GM23338 (cell line): Measurements from ENCODE around the gene SLC25A39. TPM values are rescaled to one million over a fixed set of nuclear protein-coding genes. Genes with fewer than 3 reads are reported as not detected.

Experiments
- ATAC-seq: fragments of 200-7000 bp; cut with Tn5 transposase; 3 replicates; pipeline ENCODE4 v1.9.1; 2020
- DNase-seq: peaks from one replicate; pipeline ENCODE4 v3.0.0-alpha.2; 2015; ENCODE audit warnings: low spot score
- H2AFZ ChIP-seq: fragments of 200-600 bp; sonication (generic); 2 replicates; pipeline ENCODE4 v1.8.0; 2016; ENCODE audit warnings: antibody characterized with exemption, mild to moderate bottlenecking, moderate library complexity
- H3F3A ChIP-seq: fragments of 200-600 bp; sonication (generic); replicated peaks from 2 replicates; pipeline ENCODE4 v1.8.0; 2017; ENCODE audit warnings: antibody characterized with exemption, mixed run types, low read depth
- H3K27ac ChIP-seq: fragments of 200-600 bp; sonication (generic); 2 replicates; pipeline ENCODE4 v1.6.1; 2016; ENCODE audit warnings: low read depth
- H3K27me3 ChIP-seq: fragments of 200-600 bp; sonication (generic); 2 replicates; pipeline ENCODE4 v1.8.0; 2016; ENCODE audit warnings: mild to moderate bottlenecking, mixed run types, moderate library complexity; ENCODE audit not compliant: insufficient read depth
- H3K36me3 ChIP-seq: fragments of 200-600 bp; sonication (generic); 2 replicates; pipeline ENCODE4 v1.8.0; 2016; ENCODE audit warnings: mild to moderate bottlenecking; ENCODE audit not compliant: insufficient read depth
- H3K4me1 ChIP-seq: fragments of 200-600 bp; sonication (generic); 2 replicates; pipeline ENCODE4 v1.8.0; 2016; ENCODE audit warnings: mild to moderate bottlenecking, moderate library complexity; ENCODE audit not compliant: insufficient read depth
- H3K4me2 ChIP-seq: fragments of 200-600 bp; sonication (generic); 2 replicates; pipeline ENCODE4 v1.7.1; 2017; ENCODE audit warnings: mixed run types
- H3K4me3 ChIP-seq: fragments of 200-600 bp; sonication (generic); 2 replicates; pipeline ENCODE4 v1.6.1; 2016; ENCODE audit warnings: mixed run types
- H3K79me2 ChIP-seq: fragments of 200-600 bp; sonication (generic); replicated peaks from 2 replicates; pipeline ENCODE4 v1.8.0; 2017; ENCODE audit warnings: mild to moderate bottlenecking; ENCODE audit not compliant: insufficient read depth
- H3K9me2 ChIP-seq: fragments of 200-600 bp; sonication (generic); 2 replicates; pipeline ENCODE4 v1.8.0; 2017; ENCODE audit not compliant: insufficient read depth
- H4K20me1 ChIP-seq: fragments of 200-600 bp; sonication (generic); replicated peaks from 2 replicates; pipeline ENCODE4 v1.8.0; 2017; ENCODE audit warnings: mild to moderate bottlenecking; ENCODE audit not compliant: insufficient read depth
- H3K27ac Mint-ChIP-seq: 2 replicates; pipeline ENCODE4 v1.8.0; 2020; ENCODE audit warnings: inconsistent platforms, mild to moderate bottlenecking, moderate library complexity, mixed read lengths
- H3K27me3 Mint-ChIP-seq: 3 replicates; pipeline ENCODE4 v1.8.0; 2022; ENCODE audit warnings: low read depth, mild to moderate bottlenecking, moderate library complexity, mixed read lengths, inconsistent platforms; ENCODE audit not compliant: insufficient read depth, poor library complexity
- H3K36me3 Mint-ChIP-seq: 3 replicates; pipeline ENCODE4 v1.8.0; 2021; ENCODE audit warnings: low read depth, mild to moderate bottlenecking, inconsistent platforms, moderate library complexity, mixed read lengths
- H3K4me1 Mint-ChIP-seq: 3 replicates; pipeline ENCODE4 v1.8.0; 2020; ENCODE audit warnings: mild to moderate bottlenecking, inconsistent platforms, mixed read lengths
- H3K4me3 Mint-ChIP-seq: 3 replicates; pipeline ENCODE4 v1.8.0; 2021; ENCODE audit warnings: moderate library complexity, mild to moderate bottlenecking, inconsistent platforms, mixed read lengths
- H3K9me3 Mint-ChIP-seq: 3 replicates; pipeline ENCODE4 v1.8.0; 2020; ENCODE audit warnings: moderate library complexity, mild to moderate bottlenecking, inconsistent platforms, mixed read lengths
- CREB1 ChIP-seq: fragments of 250-450 bp; sonication (Bioruptor Pico); IDR thresholded peaks from 2 replicates; pipeline ENCODE4 v1.5.0; 2020; ENCODE audit warnings: low read depth, mild to moderate bottlenecking, moderate library complexity
- ETS1 ChIP-seq: IDR thresholded peaks from 2 replicates; pipeline ENCODE4 v1.6.1; 2016; ENCODE audit warnings: antibody characterized with exemption
- EZH2 ChIP-seq: fragments of 200-600 bp; sonication (generic); IDR thresholded peaks from one replicate; pipeline ENCODE4 v1.8.0; 2017; ENCODE audit warnings: antibody characterized with exemption, mild to moderate bottlenecking, low read depth; ENCODE audit not compliant: unreplicated experiment
- EZH2phosphoT487 ChIP-seq: fragments of 200-600 bp; sonication (generic); IDR thresholded peaks from one replicate; pipeline ENCODE4 v1.8.1; 2018; ENCODE audit warnings: antibody characterized with exemption; ENCODE audit not compliant: unreplicated experiment
- JUNB ChIP-seq: IDR thresholded peaks from one replicate; pipeline ENCODE4 v1.6.1; 2016; ENCODE audit warnings: antibody characterized with exemption; ENCODE audit not compliant: unreplicated experiment
- NANOG ChIP-seq: IDR thresholded peaks from 2 replicates; pipeline ENCODE4 v1.6.1; 2016; ENCODE audit warnings: antibody characterized with exemption, borderline replicate concordance
- STAT1 ChIP-seq: IDR thresholded peaks from one replicate; pipeline ENCODE4 v1.6.1; 2016; ENCODE audit warnings: antibody characterized with exemption; ENCODE audit not compliant: unreplicated experiment
- ZNF114 ChIP-seq: fragments of 250-450 bp; sonication (Bioruptor Pico); IDR thresholded peaks from 2 replicates; pipeline ENCODE4 v1.5.0; 2020; ENCODE audit warnings: mild to moderate bottlenecking, moderate library complexity
- ZNF331 ChIP-seq: fragments of 250-450 bp; sonication (Bioruptor Pico); IDR thresholded peaks from 2 replicates; pipeline ENCODE4 v1.5.0; 2020; ENCODE audit warnings: low read depth, mild to moderate bottlenecking, moderate library complexity
- ZNF462 ChIP-seq: fragments of 250-450 bp; sonication (Bioruptor Pico); IDR thresholded peaks from 2 replicates; pipeline ENCODE4 v1.5.0; 2020; ENCODE audit warnings: mild to moderate bottlenecking, moderate library complexity
- polyA plus RNA-seq: library from polyadenylated mRNA; unstranded; fragments of >200 nt; fragmentation: Nextera tagmentation; extraction: Ambion mirVana; gene quantifications from 2 replicates; pipeline ENCODE4 v1.2.1, GENCODE V29; 2016
- total RNA-seq: library from RNA; depleted of rRNA; stranded (reverse); fragments of >200 nt; shearing (Covaris generic); gene quantifications from 2 replicates; pipeline ENCODE4 v1.2.3, GENCODE V29; 2014

Gene SLC25A39
- total and polyA plus RNA-seq, 2 experiments from 2014 or later = 184 to 202 TPM

GRCh38 chr17:44359458-44360143, 35.0 kb upstream of the SLC25A39 start:
- no peak overlapping the region for H3K4me2 ChIP-seq
- no peaks in the 10 kb centered on the region for H3K79me2 ChIP-seq
- H3K9me2 ChIP-seq = no peaks in the 10 kb centered on the region
- peaks cover 36% of the 10 kb centered on the region for H3K4me1 Mint-ChIP-seq
- 0 out of 2 replicates have a peak, but pooled peaks cover 13% of the 10 kb centered on the region for H3F3A ChIP-seq
- peaks cover 2% of the 10 kb centered on the region; the same call in 1 of the 3 replicates for H3K9me3 Mint-ChIP-seq
- H3K4me3 ChIP-seq = no peak overlapping the region
- TF ChIP-seq ETS1 = no peak
- TF ChIP-seq NANOG = no peak
- H3K36me3 ChIP-seq = no peaks in the 10 kb centered on the region
- H3K27me3 Mint-ChIP-seq = peaks cover 22% of the 10 kb centered on the region
- peaks cover 4% of the 10 kb centered on the region; the same call in 2 of the 3 replicates for H3K36me3 Mint-ChIP-seq
- ATAC-seq (no peak), DNase-seq (no peak)
- H3K27me3 ChIP-seq = peaks cover 7% of the 10 kb centered on the region; the same call in 1 of the 2 replicates
- no peak overlapping the region; the same call in 2 of the 3 replicates for H3K4me3 Mint-ChIP-seq
- H3K4me1 ChIP-seq = peaks cover 26% of the 10 kb centered on the region
- H3K27ac ChIP-seq = no peak overlapping the region
- peaks cover 19% of the 10 kb centered on the region for H4K20me1 ChIP-seq
- H3K27ac Mint-ChIP-seq = no peak overlapping the region
- no peak overlapping the region for H2AFZ ChIP-seq

GRCh38 chr17:44359006-44359405, 34.4 kb upstream of the SLC25A39 start:
- peaks cover 19% of the 10 kb centered on the region for H4K20me1 ChIP-seq
- TF ChIP-seq JUNB = no peak
- no peak for TF ChIP-seq ZNF462 (CRISPR knock-in tag)
- no peak for TF ChIP-seq CREB1 (CRISPR knock-in tag)
- TF ChIP-seq NANOG = no peak
- TF ChIP-seq STAT1 = no peak
- no peak for TF ChIP-seq ETS1
- no peak for TF ChIP-seq EZH2
- TF ChIP-seq ZNF114 = no peak
- TF ChIP-seq EZH2phosphoT487 = no peak
- TF ChIP-seq ZNF331 (CRISPR knock-in tag) = no peak

More at GRCh38 chr17:44359006-44359405, 34.4 kb upstream of the SLC25A39 start:
- Mint-ChIP-seq H3K4me3 (no peak overlapping the region; the same call in 2 of the 3 replicates), H3K36me3 (peaks cover 4% of the 10 kb centered on the region; the same call in 2 of the 3 replicates), H3K9me3 (peaks cover 2% of the 10 kb centered on the region; the same call in 1 of the 3 replicates), H3K4me1 (peaks cover 36% of the 10 kb centered on the region), H3K27ac (0 out of 2 replicates have a peak overlapping the region, but pooled peaks have one; percentile 56), H3K27me3 (peaks cover 17% of the 10 kb centered on the region)
- Histone ChIP-seq H3K27me3 (peaks cover 2% of the 10 kb centered on the region; the same call in 1 of the 2 replicates), H3K4me1 (peaks cover 26% of the 10 kb centered on the region), H3K4me2 (no peak overlapping the region), H3K36me3 (no peaks in the 10 kb centered on the region), H3K79me2 (no peaks in the 10 kb centered on the region), H2AFZ (no peak overlapping the region), H3K4me3 (no peak overlapping the region), H3K27ac (no peak overlapping the region), H3K9me2 (no peaks in the 10 kb centered on the region), H3F3A (0 out of 2 replicates have a peak, but pooled peaks cover 13% of the 10 kb centered on the region)
- ATAC-seq (no peak), DNase-seq (no peak)
